Right cardiac atrium (tissue), 5 donors: ENCODE data around the gene ATXN2. TPM values are rescaled to one million over a fixed set of nuclear protein-coding genes. Genes with fewer than 3 reads are reported as not detected.
A peak's percentile ranks its signal among the peaks of the same experiment; 100 is the strongest.

Source experiments
- ATAC-seq, 2 donors: fragments of 200-7000 bp; cut with Tn5 transposase; one replicate each; pipeline versions ENCODE4 v1.8.0 to v1.9.1; 2020; ENCODE audit warnings: moderate library complexity in 2 of 2, mild to moderate bottlenecking in 1 of 2
- DNase-seq, 3 donors: peaks; one replicate each; pipeline ENCODE4 v3.0.0-alpha.2; 2020
- H3K27ac ChIP-seq: one replicate; pipeline ENCODE4 v1.5.1; 2013; ENCODE audit warnings: mild to moderate bottlenecking, low read length, control low read depth, moderate library complexity
- H3K27me3 ChIP-seq: one replicate; pipeline ENCODE4 v1.6.1; 2013; ENCODE audit not compliant: control insufficient read depth, insufficient read depth
- H3K4me1 ChIP-seq: one replicate; pipeline ENCODE4 v1.6.1; 2013; ENCODE audit warnings: low read length; ENCODE audit not compliant: control insufficient read depth, insufficient read depth
- H3K4me3 ChIP-seq: one replicate; pipeline ENCODE4 v1.5.1; 2013; ENCODE audit warnings: low read length, control low read depth
- H3K9me3 ChIP-seq: one replicate; pipeline ENCODE4 v1.6.1; 2013; ENCODE audit warnings: low read length; ENCODE audit not compliant: control insufficient read depth
- WGBS: extraction: QIAGEN DNeasy Blood & Tissue Kit; methylation state at CpG from one replicate; pipeline ENCODE4 v1.1.7; 2013; 5-methylcytosine and 5-hydroxymethylcytosine counted together
- intact Hi-C, 4 donors: fragments of 100-400 bp; cut with DNase I; formaldehyde crosslinking; loops; one replicate each; pipeline versions ENCODE4 v1.11.0 to v1.14.0; 2022 to 2023
- polyA plus RNA-seq: library from polyadenylated mRNA; stranded (reverse); fragments of 200-250 nt; gene quantifications from one replicate; pipeline ENCODE4 v1.2.3, GENCODE V29; 2013
- total RNA-seq, 4 donors: library from RNA; stranded (reverse); fragmentation: NEBNext Ultra II Directional; extraction: Animal tissue kit (Norgen Biotek cat#: 25700); gene quantifications; one replicate each; pipeline ENCODE4 v1.2.1, GENCODE V29; 2021
- donor health status: healthy with polysubstance abuse.
- donor health status: DM: no; HTN: yes; CAD: no.
- donor health status: DM: no; HTN: no; CAD: no.
- donor health status: DM: no; HTN: yes; CAD: no; lungs with severe emphysema.
- donor health status: DM: yes; HTN: yes; CAD: no.

The ATXN2 gene
- total and polyA plus RNA-seq, 5 donors = 27.4 to 57.2 (median 56.8) TPM

GRCh38 chr12:111411185-111411764 is 187.8 kb downstream of the ATXN2 start:
- Histone ChIP-seq H3K27me3 (no peaks in the 10 kb centered on the region), H3K9me3 (no peaks in the 10 kb centered on the region), H3K4me3 (no peak overlapping the region), H3K4me1 (peaks cover 41% of the 10 kb centered on the region), H3K27ac (peak overlapping the region; percentile 50)
- ATAC-seq (no peak), DNase-seq (no peak)
- 73% methylated on average over 8 of the region's 8 CpGs for WGBS
- intact Hi-C loops = no loop called here

GRCh38 chr12:111410431-111411184 is 188.5 kb downstream of the ATXN2 start:
- ATAC-seq = peak in 1 of 2 donors; percentile 0
- WGBS = 46% methylated on average over 12 of the region's 12 CpGs

GRCh38 chr12:111409780-111410430 is 189.2 kb downstream of the ATXN2 start:
- H3K4me3 ChIP-seq = no peak overlapping the region
- intact Hi-C loops = loop anchor here in 1 of 4 donors (5.0 kb wide), 1 partner anchor 37 kb away; no protein-coding TSS in a partner anchor
- no peaks in the 10 kb centered on the region for H3K9me3 ChIP-seq
- ATAC-seq (peak; percentile 5 to 25), DNase-seq (peak; percentile 82 to 91 (median 89))
- H3K27me3 ChIP-seq = no peaks in the 10 kb centered on the region
- peak overlapping the region; percentile 76 for H3K27ac ChIP-seq
- H3K4me1 ChIP-seq = peaks cover 41% of the 10 kb centered on the region
- WGBS = 31% methylated on average over 14 of the region's 14 CpGs

More at GRCh38 chr12:111410431-111411184, 188.5 kb downstream of the ATXN2 start:
- H3K9me3 ChIP-seq = no peaks in the 10 kb centered on the region
- peak in 2 of 3 donors; percentile 69 to 77 for DNase-seq
- H3K4me1 ChIP-seq = peaks cover 41% of the 10 kb centered on the region
- H3K4me3 ChIP-seq = no peak overlapping the region
- peak overlapping the region; percentile 76 for H3K27ac ChIP-seq
- intact Hi-C loops = no loop called here
- no peaks in the 10 kb centered on the region for H3K27me3 ChIP-seq

- no peaks in the 10 kb centered on the region for H3K9me3 ChIP-seq
- no peak overlapping the region for H3K4me3 ChIP-seq
- H3K4me1 ChIP-seq = peaks cover 41% of the 10 kb centered on the region
- intact Hi-C loops = loop anchor here in 1 of 4 donors (5.0 kb wide), 1 partner anchor 38 kb away; no protein-coding TSS in a partner anchor
- H3K27me3 ChIP-seq = no peaks in the 10 kb centered on the region
- peak in 1 of 2 donors; percentile 2 for ATAC-seq
- WGBS = 25% methylated on average over 15 of the region's 15 CpGs
- H3K27ac ChIP-seq = peak overlapping the region; percentile 76
- peak; percentile 63 to 83 (median 80) for DNase-seq
These were observed 189.7 kb downstream of the ATXN2 start for GRCh38 chr12:111409403-111409779.

- intact Hi-C loops = loop anchor here in 1 of 4 donors (5.0 kb wide), 1 partner anchor 38 kb away; no protein-coding TSS in a partner anchor
- no peaks in the 10 kb centered on the region for H3K9me3 ChIP-seq
- ATAC-seq (no peak), DNase-seq (peak in 1 of 3 donors; percentile 50)
- 67% methylated on average over 4 of the region's 4 CpGs for WGBS
- peaks cover 38% of the 10 kb centered on the region for H3K4me1 ChIP-seq
- H3K4me3 ChIP-seq = no peak overlapping the region
- no peaks in the 10 kb centered on the region for H3K27me3 ChIP-seq
- peak overlapping the region; percentile 50 for H3K27ac ChIP-seq
These were observed 190.3 kb downstream of the ATXN2 start for GRCh38 chr12:111408686-111409402.

GRCh38 chr12:111408116-111408440 is 191.0 kb downstream of the ATXN2 start:
- H3K9me3 ChIP-seq = no peaks in the 10 kb centered on the region
- ATAC-seq = no peak
- no peak for DNase-seq
- no peaks in the 10 kb centered on the region for H3K27me3 ChIP-seq
- no peak overlapping the region for H3K27ac ChIP-seq
- intact Hi-C loops = loop anchor here in 1 of 4 donors (5.0 kb wide), 1 partner anchor 39 kb away; no protein-coding TSS in a partner anchor
- H3K4me3 ChIP-seq = no peak overlapping the region
- H3K4me1 ChIP-seq = peaks cover 36% of the 10 kb centered on the region
- WGBS = 63% methylated on average over 1 of the region's 1 CpG

- Histone ChIP-seq H3K27me3 (no peaks in the 10 kb centered on the region), H3K9me3 (no peaks in the 10 kb centered on the region), H3K4me1 (peaks cover 36% of the 10 kb centered on the region), H3K4me3 (peak overlapping the region; percentile 79), H3K27ac (peak overlapping the region; percentile 16)
- DNase-seq (peak in 1 of 3 donors; percentile 41), ATAC-seq (no peak)
- 35% methylated on average over 9 of the region's 9 CpGs for WGBS
- intact Hi-C loops = loop anchor here in 1 of 4 donors (5.0 kb wide), 1 partner anchor 40 kb away; no protein-coding TSS in a partner anchor
These were observed 191.6 kb downstream of the ATXN2 start for GRCh38 chr12:111407377-111408115.

- Histone ChIP-seq H3K4me1 (peaks cover 32% of the 10 kb centered on the region), H3K27ac (peak overlapping the region; percentile 75), H3K27me3 (no peaks in the 10 kb centered on the region), H3K9me3 (no peaks in the 10 kb centered on the region), H3K4me3 (peak overlapping the region; percentile 79)
- ATAC-seq = no peak
- intact Hi-C loops = loop anchor here in 1 of 4 donors (5.0 kb wide), 1 partner anchor 41 kb away; no protein-coding TSS in a partner anchor
- WGBS = 11% methylated on average over 34 of the region's 34 CpGs
- DNase-seq = peak in 2 of 3 donors; percentile 70 to 85
These were observed 192.4 kb downstream of the ATXN2 start for GRCh38 chr12:111406474-111407376.

GRCh38 chr12:111405859-111406473 is 193.1 kb downstream of the ATXN2 start, which contains the start of gene SH2B3:
Gene SH2B3 (plus strand): TSS chr12:111405923. CDS start chr12:111418146, 12,223 bp downstream.
- Histone ChIP-seq H3K4me1 (peaks cover 27% of the 10 kb centered on the region), H3K27ac (peak within 1 kb of the TSS; percentile 75), H3K9me3 (no peaks in the 10 kb centered on the region), H3K27me3 (no peaks in the 10 kb centered on the region), H3K4me3 (peak within 1 kb of the TSS; percentile 79)
- intact Hi-C loops = loop anchor here in 1 of 4 donors (5.0 kb wide), 1 partner anchor 41 kb away; no protein-coding TSS in a partner anchor
- under 1% methylated on average over 80 of the region's 80 CpGs for WGBS
- DNase-seq (peak in 2 of 3 donors; percentile 80 to 93), ATAC-seq (peak; percentile 0 to 3)
